Lower leg skin (tissue), 4 donors: ENCODE measurements around the gene CACHD1. TPM values are rescaled to one million over a fixed set of nuclear protein-coding genes. Genes with fewer than 3 reads are reported as not detected.
"Not testable (repeated sequence)": the region's sequence is repeated elsewhere in the genome, so short reads cannot be mapped to it uniquely, and the experiment has no call there.

ENCODE experiments used
- DNase-seq, 2 donors: peaks; one replicate each; pipeline ENCODE4 v3.0.0-alpha.2; 2019; ENCODE audit warnings: low spot score in 2 of 2
- H3K4me3 ChIP-seq: fragments of 200-600 bp; sonication (generic); 2 replicates; pipeline ENCODE4 v1.5.1; 2017; ENCODE audit warnings: mild to moderate bottlenecking, low read depth; ENCODE audit not compliant: poor library complexity, severe bottlenecking
- CTCF ChIP-seq, 3 donors: fragments of 450-650 bp; IDR thresholded peaks; one replicate each; pipeline ENCODE4 v1.5.1; 2016; ENCODE audit warnings: antibody characterized with exemption in 3 of 3, mild to moderate bottlenecking in 3 of 3, moderate library complexity in 2 of 3
- POLR2A ChIP-seq, 2 donors: fragments of 450-650 bp; IDR thresholded peaks; one replicate each; pipeline ENCODE4 v1.6.1; 2016 to 2017; ENCODE audit warnings: antibody characterized with exemption in 2 of 2, mild to moderate bottlenecking in 1 of 2, moderate library complexity in 1 of 2
- WGBS, 2 donors: methylation state at CpG; one replicate each; pipeline ENCODE4 v1.1.5; 2018; 5-methylcytosine and 5-hydroxymethylcytosine counted together
- intact Hi-C: fragments of 100-400 bp; cut with DNase I; formaldehyde crosslinking; loops from one replicate; pipeline ENCODE4 v1.15.0; 2023; ENCODE audit warnings: low total_unique reads
- total RNA-seq, 4 donors: library from RNA; depleted of rRNA; stranded (reverse); fragments of >200 nt; gene quantifications; one replicate each; pipeline ENCODE4 v1.1.0, GENCODE V29; 2016

The CACHD1 gene
- total RNA-seq, 4 donors from 2014 or later: 7.3 to 17.1 (median 10.9) TPM

- intact Hi-C loops: no loop called here
- no peak overlapping the region for H3K4me3 ChIP-seq
- DNase-seq: no peak
- 88 to 89% methylated on average over 3 of the region's 3 CpGs for WGBS, 2 donors
- TF ChIP-seq CTCF (IDR thresholded peaks at IDR 0.05) (no peak), POLR2A (IDR thresholded peaks at IDR 0.05) (no peak)
Observed at GRCh38 chr1:64599242-64599641, 129.3 kb downstream of the CACHD1 start.

- DNase-seq: no peak
- H3K4me3 ChIP-seq: no peak overlapping the region
- intact Hi-C loops: no loop called here
- 40 to 46% methylated on average over 3 of the region's 3 CpGs for WGBS, 2 donors
- TF ChIP-seq POLR2A (IDR thresholded peaks at IDR 0.05): no peak
- no peak for TF ChIP-seq CTCF (IDR thresholded peaks at IDR 0.05)
Observed at GRCh38 chr1:64601207-64601606, 131.3 kb downstream of the CACHD1 start.

GRCh38 chr1:64608005-64608650 lies 138.2 kb downstream of the CACHD1 start:
- intact Hi-C loops: no loop called here
- no peak overlapping the region for H3K4me3 ChIP-seq
- DNase-seq: no peak
- 47 to 50% methylated on average over 1 of the region's 1 CpG for WGBS, 2 donors
- TF ChIP-seq POLR2A (IDR thresholded peaks at IDR 0.05): no peak
- no peak for TF ChIP-seq CTCF (IDR thresholded peaks at IDR 0.05)

- WGBS, 2 donors: 95% methylated on average over 6 of the region's 6 CpGs
- intact Hi-C loops: no loop called here
- no peak for TF ChIP-seq CTCF (IDR thresholded peaks at IDR 0.05)
- TF ChIP-seq POLR2A (IDR thresholded peaks at IDR 0.05): no peak
- no peak for DNase-seq
- H3K4me3 ChIP-seq: no peak overlapping the region
Observed at GRCh38 chr1:64608651-64609048, 138.7 kb downstream of the CACHD1 start.

- DNase-seq, intact Hi-C loops: not testable (repeated sequence)
- 74 to 84% methylated on average over 3 of the region's 3 CpGs for WGBS, 2 donors
Observed at GRCh38 chr1:64610950-64611349, 141.0 kb downstream of the CACHD1 start.

GRCh38 chr1:64616039-64616438 lies 146.1 kb downstream of the CACHD1 start:
- no peak for TF ChIP-seq POLR2A (IDR thresholded peaks at IDR 0.05)
- TF ChIP-seq CTCF (IDR thresholded peaks at IDR 0.05): no peak
- H3K4me3 ChIP-seq: no peak overlapping the region
- intact Hi-C loops: no loop called here
- 49 to 58% methylated on average over 2 of the region's 2 CpGs for WGBS, 2 donors
- no peak for DNase-seq

More at GRCh38 chr1:64610950-64611349, 141.0 kb downstream of the CACHD1 start:
- H3K4me3 ChIP-seq: not testable (repeated sequence)
